OCI-LY3 (cell line): Measurements from ENCODE around the gene GALNT14.

Experiments used
- H2AFZ ChIP-seq: fragments of 200-600, 300-600 bp; shearing (Covaris generic); 2 replicates; pipeline ENCODE4 v1.6.0; 2014; ENCODE audit warnings: antibody characterized with exemption, low read depth, low read length
- H3K27ac ChIP-seq: fragments of 200-600, 300-600 bp; sonication (generic); 2 replicates; pipeline ENCODE4 v1.5.1; 2014; ENCODE audit warnings: mild to moderate bottlenecking, low read length, moderate library complexity, mixed read lengths
- H3K27me3 ChIP-seq: fragments of 200-600, 300-600 bp; sonication (generic); 2 replicates; pipeline ENCODE4 v1.6.1; 2014; ENCODE audit warnings: low read depth, low read length, mixed read lengths
- H3K36me3 ChIP-seq: fragments of 200-600, 300-600 bp; sonication (generic); replicated peaks from 2 replicates; pipeline ENCODE3; 2014; ENCODE audit warnings: low read depth, low read length, mixed read lengths
- H3K4me1 ChIP-seq: fragments of 300-600, 200-600 bp; sonication (generic); 2 replicates; pipeline ENCODE4 v1.6.1; 2014; ENCODE audit warnings: low read length, mixed read lengths
- H3K4me2 ChIP-seq: fragments of 200-600, 300-600 bp; sonication (generic); 2 replicates; pipeline ENCODE4 v1.6.1; 2014; ENCODE audit warnings: low read length, mixed read lengths
- H3K4me3 ChIP-seq: fragments of 300-600, 200-600 bp; sonication (generic); 2 replicates; pipeline ENCODE4 v1.5.1; 2014; ENCODE audit warnings: antibody characterized with exemption, mild to moderate bottlenecking, low read length, moderate library complexity
- H3K79me2 ChIP-seq: fragments of 300-600, 200-600 bp; shearing (Covaris generic); 2 replicates; pipeline ENCODE4 v1.6.1; 2014; ENCODE audit warnings: mild to moderate bottlenecking, low read length, mixed read lengths
- H3K9ac ChIP-seq: fragments of 300-600, 200-600 bp; shearing (Covaris generic); 2 replicates; pipeline ENCODE4 v1.6.0; 2014; ENCODE audit warnings: mild to moderate bottlenecking, low read length, moderate library complexity
- H3K9me3 ChIP-seq: fragments of 200-600, 300-600 bp; shearing (Covaris generic); 2 replicates; pipeline ENCODE4 v1.6.1; 2014; ENCODE audit warnings: low read length, mixed read lengths; ENCODE audit not compliant: insufficient read depth
- H4K20me1 ChIP-seq: fragments of 200-600, 300-600 bp; sonication (generic); 2 replicates; pipeline ENCODE4 v1.6.1; 2016; ENCODE audit warnings: low read length, mixed read lengths; ENCODE audit not compliant: insufficient read depth
- EZH2phosphoT487 ChIP-seq: fragments of 200-600 bp; shearing (Covaris generic); IDR thresholded peaks from 2 replicates; pipeline ENCODE4 v1.6.1; 2018; ENCODE audit warnings: antibody characterized with exemption, mixed run types, low read depth
- TF ChIP-seq, protein P1 (sequence below): fragments of 200-600, 300-600 bp; sonication (generic); IDR thresholded peaks from 2 replicates; pipeline ENCODE4 v1.5.1; 2014; ENCODE audit warnings: antibody characterized with exemption, low read length, low read depth

GALNT14 gene

DNA sequence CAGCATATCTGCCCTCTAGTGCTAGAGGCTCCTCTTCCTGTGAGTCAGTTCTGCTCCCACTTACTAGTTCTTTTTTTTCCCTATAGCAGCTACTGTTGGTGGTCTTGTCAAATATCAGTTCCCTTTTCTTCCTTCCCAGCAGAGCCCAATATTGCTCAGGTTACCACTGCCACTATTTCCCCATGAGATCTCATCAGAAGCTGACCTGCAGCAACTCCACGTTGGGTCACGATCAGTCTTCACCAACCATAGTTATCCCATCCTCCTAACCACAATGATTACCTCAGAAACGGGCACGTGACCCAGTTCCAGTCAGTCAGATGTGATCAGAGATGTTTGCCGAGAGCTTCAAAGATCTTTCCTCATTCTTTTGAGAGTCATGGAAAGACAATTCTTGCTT lies 271.3 kb downstream of the GALNT14 start:
- Histone ChIP-seq H3K79me2 (no peaks in the 10 kb centered on the region), H2AFZ (no peak overlapping the region), H3K4me1 (peaks cover 22% of the 10 kb centered on the region), H3K27ac (no peak overlapping the region), H3K9me3 (no peaks in the 10 kb centered on the region), H4K20me1 (no peaks in the 10 kb centered on the region), H3K27me3 (0 out of 2 replicates have a peak, but pooled peaks cover 4% of the 10 kb centered on the region), H3K36me3 (no peaks in the 10 kb centered on the region), H3K4me3 (peak overlapping the region; percentile 37), H3K4me2 (peak overlapping the region; percentile 61), H3K9ac (no peak overlapping the region)
- no peak for TF ChIP-seq EZH2phosphoT487
- TF ChIP-seq, protein P1, sequence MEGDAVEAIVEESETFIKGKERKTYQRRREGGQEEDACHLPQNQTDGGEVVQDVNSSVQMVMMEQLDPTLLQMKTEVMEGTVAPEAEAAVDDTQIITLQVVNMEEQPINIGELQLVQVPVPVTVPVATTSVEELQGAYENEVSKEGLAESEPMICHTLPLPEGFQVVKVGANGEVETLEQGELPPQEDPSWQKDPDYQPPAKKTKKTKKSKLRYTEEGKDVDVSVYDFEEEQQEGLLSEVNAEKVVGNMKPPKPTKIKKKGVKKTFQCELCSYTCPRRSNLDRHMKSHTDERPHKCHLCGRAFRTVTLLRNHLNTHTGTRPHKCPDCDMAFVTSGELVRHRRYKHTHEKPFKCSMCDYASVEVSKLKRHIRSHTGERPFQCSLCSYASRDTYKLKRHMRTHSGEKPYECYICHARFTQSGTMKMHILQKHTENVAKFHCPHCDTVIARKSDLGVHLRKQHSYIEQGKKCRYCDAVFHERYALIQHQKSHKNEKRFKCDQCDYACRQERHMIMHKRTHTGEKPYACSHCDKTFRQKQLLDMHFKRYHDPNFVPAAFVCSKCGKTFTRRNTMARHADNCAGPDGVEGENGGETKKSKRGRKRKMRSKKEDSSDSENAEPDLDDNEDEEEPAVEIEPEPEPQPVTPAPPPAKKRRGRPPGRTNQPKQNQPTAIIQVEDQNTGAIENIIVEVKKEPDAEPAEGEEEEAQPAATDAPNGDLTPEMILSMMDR: peak; percentile 29; the same call in 1 of the 2 replicates

GRCh38 chr2:30865892-30866681 lies 272.2 kb downstream of the GALNT14 start:
- Histone ChIP-seq H3K79me2 (no peaks in the 10 kb centered on the region), H3K27ac (no peak overlapping the region), H3K9me3 (no peaks in the 10 kb centered on the region), H2AFZ (no peak overlapping the region), H3K4me3 (peak overlapping the region; percentile 37), H3K9ac (no peak overlapping the region), H3K27me3 (0 out of 2 replicates have a peak, but pooled peaks cover 4% of the 10 kb centered on the region), H4K20me1 (no peaks in the 10 kb centered on the region), H3K4me1 (peaks cover 22% of the 10 kb centered on the region), H3K4me2 (peak overlapping the region; percentile 61), H3K36me3 (no peaks in the 10 kb centered on the region)
- TF ChIP-seq EZH2phosphoT487: no peak
- TF ChIP-seq, protein P1: no peak

DNA sequence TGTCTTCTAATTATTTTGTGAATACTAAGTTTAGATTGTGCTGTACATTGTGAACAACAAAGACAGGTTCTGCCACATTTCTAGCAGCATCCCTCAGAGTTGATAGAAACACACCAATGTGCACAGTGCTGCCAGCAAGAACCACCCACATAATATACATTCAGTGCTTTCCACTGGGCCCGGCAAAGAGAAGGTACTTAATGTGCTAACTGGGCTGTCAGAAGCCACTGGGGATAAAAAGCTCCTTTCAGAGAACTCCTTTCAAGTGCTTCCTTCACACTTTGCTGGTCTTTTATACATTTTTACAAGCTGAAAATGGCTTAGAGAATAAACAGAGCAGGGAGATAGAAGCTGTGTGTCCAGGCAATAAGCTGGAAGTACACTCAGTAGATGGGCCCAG lies 273.0 kb downstream of the GALNT14 start:
- H3K79me2 ChIP-seq: no peaks in the 10 kb centered on the region
- no peaks in the 10 kb centered on the region for H4K20me1 ChIP-seq
- no peaks in the 10 kb centered on the region for H3K36me3 ChIP-seq
- 0 out of 2 replicates have a peak, but pooled peaks cover 4% of the 10 kb centered on the region for H3K27me3 ChIP-seq
- no peak overlapping the region for H3K9ac ChIP-seq
- no peak overlapping the region for H2AFZ ChIP-seq
- H3K4me2 ChIP-seq: no peak overlapping the region
- H3K27ac ChIP-seq: no peak overlapping the region
- no peaks in the 10 kb centered on the region for H3K9me3 ChIP-seq
- H3K4me3 ChIP-seq: no peak overlapping the region
- TF ChIP-seq, protein P1: no peak
- TF ChIP-seq EZH2phosphoT487: no peak
- H3K4me1 ChIP-seq: peaks cover 22% of the 10 kb centered on the region

- no peak overlapping the region for H3K27ac ChIP-seq
- H4K20me1 ChIP-seq: no peaks in the 10 kb centered on the region
- no peak overlapping the region for H3K9ac ChIP-seq
- H2AFZ ChIP-seq: no peak overlapping the region
- TF ChIP-seq, protein P1: peak; percentile 75
- no peak for TF ChIP-seq EZH2phosphoT487
- H3K79me2 ChIP-seq: no peaks in the 10 kb centered on the region
- H3K36me3 ChIP-seq: no peaks in the 10 kb centered on the region
- 0 out of 2 replicates have a peak, but pooled peaks cover 4% of the 10 kb centered on the region for H3K27me3 ChIP-seq
- H3K4me3 ChIP-seq: no peak overlapping the region
- no peaks in the 10 kb centered on the region for H3K9me3 ChIP-seq
- no peak overlapping the region for H3K4me2 ChIP-seq
- H3K4me1 ChIP-seq: peaks cover 15% of the 10 kb centered on the region
These were observed 276.1 kb downstream of the GALNT14 start for GRCh38 chr2:30862054-30862651.
